H9 (cell line): Measurements from ENCODE around the gene PRKAG2. TPM values are rescaled to one million over a fixed set of nuclear protein-coding genes. Genes with fewer than 3 reads are reported as not detected.

Source experiments
- DNase-seq: peaks from one replicate; pipeline ENCODE4 v3.0.0-alpha.2; 2017
- H2AFZ ChIP-seq: one replicate; pipeline ENCODE4 v1.6.1; 2013; ENCODE audit warnings: mild to moderate bottlenecking, low read length, control low read depth, moderate library complexity
- H2AK5ac ChIP-seq: 2 replicates; pipeline ENCODE4 v1.6.1; 2013; ENCODE audit warnings: low read length, control low read depth, mixed read lengths; ENCODE audit not compliant: insufficient read length
- H2BK120ac ChIP-seq: one replicate; pipeline ENCODE4 v1.6.1; 2013; ENCODE audit warnings: low read depth, mild to moderate bottlenecking, low read length, control low read depth, inconsistent platforms; ENCODE audit not compliant: poor library complexity, severe bottlenecking
- H2BK12ac ChIP-seq: 2 replicates; pipeline ENCODE4 v1.6.1; 2013; ENCODE audit warnings: low read length, control low read depth, mixed read lengths, low read depth; ENCODE audit not compliant: insufficient read length
- H2BK15ac ChIP-seq: 2 replicates; pipeline ENCODE4 v1.6.1; 2013; ENCODE audit warnings: low read depth, low read length, control low read depth
- H2BK20ac ChIP-seq: one replicate; pipeline ENCODE4 v1.6.1; 2013; ENCODE audit warnings: low read depth, mild to moderate bottlenecking, low read length, control low read depth, inconsistent platforms; ENCODE audit not compliant: poor library complexity, severe bottlenecking
- H2BK5ac ChIP-seq: 2 replicates; pipeline ENCODE4 v1.6.1; 2013; ENCODE audit warnings: low read length, control low read depth, mixed read lengths; ENCODE audit not compliant: insufficient read length
- H3K14ac ChIP-seq: 2 replicates; pipeline ENCODE4 v1.6.1; 2013; ENCODE audit warnings: low read length, control low read depth; ENCODE audit not compliant: insufficient read depth
- H3K18ac ChIP-seq: 2 replicates; pipeline ENCODE4 v1.6.1; 2013; ENCODE audit warnings: low read depth, mild to moderate bottlenecking, mixed read lengths, low read length, control low read depth; ENCODE audit not compliant: insufficient read length
- H3K23ac ChIP-seq: 2 replicates; pipeline ENCODE4 v1.6.1; 2013; ENCODE audit warnings: low read length, control low read depth, mixed read lengths, low read depth; ENCODE audit not compliant: insufficient read length
- H3K23me2 ChIP-seq: 2 replicates; pipeline ENCODE4 v1.6.1; 2013; ENCODE audit warnings: low read depth, mild to moderate bottlenecking, mixed read lengths, low read length, control low read depth; ENCODE audit not compliant: insufficient read length, poor library complexity, severe bottlenecking
- H3K27ac ChIP-seq: 2 replicates; pipeline ENCODE4 v1.5.1; 2013; ENCODE audit warnings: low read length, control low read depth, mixed read lengths, low read depth; ENCODE audit not compliant: insufficient read length
- H3K27me3 ChIP-seq: 2 replicates; pipeline ENCODE4 v1.6.1; 2013; ENCODE audit warnings: low read length, control low read depth, inconsistent platforms; ENCODE audit not compliant: insufficient read depth
- H3K4ac ChIP-seq: 2 replicates; pipeline ENCODE4 v1.6.1; 2013; ENCODE audit warnings: low read depth, mild to moderate bottlenecking, control low read depth, inconsistent platforms, low read length, moderate library complexity
- H3K4me1 ChIP-seq: 2 replicates; pipeline ENCODE4 v1.6.1; 2013; ENCODE audit warnings: low read length, control low read depth, inconsistent platforms; ENCODE audit not compliant: insufficient read depth
- H3K4me2 ChIP-seq: 2 replicates; pipeline ENCODE4 v1.6.1; 2013; ENCODE audit warnings: low read length, control low read depth, mixed read lengths; ENCODE audit not compliant: insufficient read length, insufficient read depth
- H3K56ac ChIP-seq: 2 replicates; pipeline ENCODE4 v1.6.1; 2013; ENCODE audit warnings: low read depth, mild to moderate bottlenecking, mixed read lengths, low read length, control low read depth; ENCODE audit not compliant: insufficient read length
- H3K79me1 ChIP-seq: 2 replicates; pipeline ENCODE4 v1.6.1; 2013; ENCODE audit warnings: low read depth, mild to moderate bottlenecking, moderate library complexity, low read length, control low read depth, inconsistent platforms; ENCODE audit not compliant: insufficient read depth, poor library complexity, severe bottlenecking
- H3K79me2 ChIP-seq: 2 replicates; pipeline ENCODE4 v1.6.1; 2013; ENCODE audit warnings: low read length, control low read depth, inconsistent platforms; ENCODE audit not compliant: insufficient read depth
- H3K9ac ChIP-seq: 2 replicates; pipeline ENCODE4 v1.6.1; 2013; ENCODE audit warnings: low read length, control low read depth, mixed read lengths; ENCODE audit not compliant: insufficient read length; ENCODE audit errors: extremely low read depth
- H3K9me3 ChIP-seq: one replicate; pipeline ENCODE4 v1.6.1; 2013; ENCODE audit warnings: low read depth, low read length, inconsistent platforms; ENCODE audit not compliant: control insufficient read depth
- H3T11ph ChIP-seq: one replicate; pipeline ENCODE4 v1.6.1; 2013; ENCODE audit warnings: mild to moderate bottlenecking, low read length, control low read depth, inconsistent platforms
- H4K20me1 ChIP-seq: one replicate; pipeline ENCODE4 v1.6.1; 2013; ENCODE audit not compliant: control insufficient read depth, insufficient read length, insufficient read depth
- H4K5ac ChIP-seq: 2 replicates; pipeline ENCODE4 v1.6.1; 2013; ENCODE audit warnings: low read depth, mild to moderate bottlenecking, mixed read lengths, low read length, control low read depth; ENCODE audit not compliant: insufficient read length
- H4K8ac ChIP-seq: replicated peaks from 2 replicates; pipeline ENCODE4 v1.6.1; 2013; ENCODE audit warnings: low read length, control low read depth, mixed read lengths, low read depth; ENCODE audit not compliant: insufficient read length
- H4K91ac ChIP-seq: 2 replicates; pipeline ENCODE4 v1.6.1; 2013; ENCODE audit warnings: low read depth, mild to moderate bottlenecking, moderate library complexity, mixed read lengths, low read length, control low read depth; ENCODE audit not compliant: insufficient read length
- H3K27ac Mint-ChIP-seq, 3 experiments: 2 replicates in 2 of 3; 3 replicates in 1 of 3; pipeline ENCODE4 v1.8.0; 2020 to 2021; ENCODE audit warnings: mixed read lengths in 3 of 3, mild to moderate bottlenecking in 1 of 3, moderate library complexity in 1 of 3
- H3K27me3 Mint-ChIP-seq: 2 replicates; pipeline ENCODE4 v1.8.0; 2021; ENCODE audit warnings: low read depth, mild to moderate bottlenecking, moderate library complexity, mixed read lengths
- H3K36me3 Mint-ChIP-seq, 3 experiments: 2 replicates in 2 of 3; 3 replicates in 1 of 3; pipeline ENCODE4 v1.8.0; 2020 to 2021; ENCODE audit warnings: low read depth in 3 of 3, mixed read lengths in 3 of 3; ENCODE audit not compliant: insufficient read depth in 1 of 3
- H3K4me1 Mint-ChIP-seq, 2 experiments: 2 replicates each; pipeline ENCODE4 v1.8.0; 2020; ENCODE audit warnings: mixed read lengths in 2 of 2
- H3K4me3 Mint-ChIP-seq, 2 experiments: 2 replicates in 1 of 2; 3 replicates in 1 of 2; pipeline ENCODE4 v1.8.0; 2020 to 2021; ENCODE audit warnings: mild to moderate bottlenecking in 2 of 2, mixed read lengths in 2 of 2, moderate library complexity in 1 of 2
- H3K9me3 Mint-ChIP-seq, 2 experiments: 2 replicates in 1 of 2; 3 replicates in 1 of 2; pipeline ENCODE4 v1.8.0; 2020; ENCODE audit warnings: mild to moderate bottlenecking in 2 of 2, mixed read lengths in 2 of 2, moderate library complexity in 1 of 2
- WGBS: extraction: QIAGEN DNeasy Blood & Tissue Kit; methylation state at CpG from one replicate; pipeline ENCODE4 v1.1.7; 2013; ENCODE audit warnings: missing lambda C conversion rate, low lambda C conversion rate, mixed read lengths; ENCODE audit not compliant: insufficient read length; ENCODE audit errors: extremely low coverage; 5-methylcytosine and 5-hydroxymethylcytosine counted together
- total RNA-seq: library from RNA; stranded (reverse); gene quantifications from 2 replicates; pipeline ENCODE4 v1.2.1, GENCODE V29; 2021
- TF ChIP-seq, protein P1 (sequence below): fragments of 200-600 bp; sonication (generic); conservative IDR thresholded peaks from 3 replicates; pipeline ENCODE4 v1.8.0; 2021; ENCODE audit warnings: antibody characterized with exemption, mild to moderate bottlenecking

Gene PRKAG2
- total RNA-seq, 1 experiment from 2014 or later, result 11.8 TPM

- Histone ChIP-seq H2BK15ac (no peak overlapping the region), H2AK5ac (no peak overlapping the region), H3K23ac (no peak overlapping the region), H3K27me3 (no peaks in the 10 kb centered on the region), H3T11ph (no peak overlapping the region), H3K4ac (no peak overlapping the region), H2BK12ac (no peak overlapping the region), H2BK5ac (no peak overlapping the region), H2AFZ (no peak overlapping the region), H2BK20ac (no peak overlapping the region), H2BK120ac (no peak overlapping the region), H3K79me1 (no peaks in the 10 kb centered on the region), H4K91ac (no peak overlapping the region), H3K4me1 (peaks cover 2% of the 10 kb centered on the region; the same call in 1 of the 2 replicates), H3K79me2 (no peaks in the 10 kb centered on the region), H4K20me1 (no peaks in the 10 kb centered on the region), H3K23me2 (no peaks in the 10 kb centered on the region), H3K27ac (no peak overlapping the region), H3K9me3 (no peaks in the 10 kb centered on the region), H3K56ac (no peak overlapping the region), H3K14ac (no peak overlapping the region), H3K4me2 (no peak overlapping the region), H3K18ac (no peak overlapping the region), H3K9ac (no peak overlapping the region), H4K5ac (no peak overlapping the region), H4K8ac (no peak overlapping the region)
- no CpG with 5 or more reads among the region's 11 CpGs for WGBS
- Mint-ChIP-seq H3K4me1 (peaks cover 29 to 38% of the 10 kb centered on the region in 2 experiments), H3K36me3 (no peaks in the 10 kb centered on the region), H3K27ac (no peak overlapping the region), H3K9me3 (no peaks in the 10 kb centered on the region), H3K4me3 (no peak overlapping the region), H3K27me3 (peaks cover 2% of the 10 kb centered on the region; the same call in 1 of the 2 replicates)
- TF ChIP-seq, protein P1, sequence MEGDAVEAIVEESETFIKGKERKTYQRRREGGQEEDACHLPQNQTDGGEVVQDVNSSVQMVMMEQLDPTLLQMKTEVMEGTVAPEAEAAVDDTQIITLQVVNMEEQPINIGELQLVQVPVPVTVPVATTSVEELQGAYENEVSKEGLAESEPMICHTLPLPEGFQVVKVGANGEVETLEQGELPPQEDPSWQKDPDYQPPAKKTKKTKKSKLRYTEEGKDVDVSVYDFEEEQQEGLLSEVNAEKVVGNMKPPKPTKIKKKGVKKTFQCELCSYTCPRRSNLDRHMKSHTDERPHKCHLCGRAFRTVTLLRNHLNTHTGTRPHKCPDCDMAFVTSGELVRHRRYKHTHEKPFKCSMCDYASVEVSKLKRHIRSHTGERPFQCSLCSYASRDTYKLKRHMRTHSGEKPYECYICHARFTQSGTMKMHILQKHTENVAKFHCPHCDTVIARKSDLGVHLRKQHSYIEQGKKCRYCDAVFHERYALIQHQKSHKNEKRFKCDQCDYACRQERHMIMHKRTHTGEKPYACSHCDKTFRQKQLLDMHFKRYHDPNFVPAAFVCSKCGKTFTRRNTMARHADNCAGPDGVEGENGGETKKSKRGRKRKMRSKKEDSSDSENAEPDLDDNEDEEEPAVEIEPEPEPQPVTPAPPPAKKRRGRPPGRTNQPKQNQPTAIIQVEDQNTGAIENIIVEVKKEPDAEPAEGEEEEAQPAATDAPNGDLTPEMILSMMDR, result no peak
- DNase-seq, result no peak
These were observed 183.8 kb downstream of the PRKAG2 start for GRCh38 chr7:151693140-151693539.
